Measurements from ENCODE around the gene UCKL1.
"Not testable (repeated sequence)": the region's sequence is repeated elsewhere in the genome, so short reads cannot be mapped to it uniquely, and the experiment has no call there.

The UCKL1 gene

GRCh38 chr20:63924241-63924640, 32.0 kb downstream of the UCKL1 start:
- H3K4me3 ChIP-seq (ENCODE audit: low read length), result no peak overlapping the region
- no peak for DNase-seq (ENCODE audit: low read depth)
- TF ChIP-seq CTCF (conservative IDR thresholded peaks at IDR 0.05; ENCODE audit: low read depth, low read length), result no peak

- H3K4me3 ChIP-seq (ENCODE audit: low read length), result no peak overlapping the region
- TF ChIP-seq CTCF (conservative IDR thresholded peaks at IDR 0.05; ENCODE audit: low read depth, low read length), result no peak
- no peak for DNase-seq (ENCODE audit: low read depth)
Measured at GRCh38 chr20:63923651-63924050, 32.6 kb downstream of the UCKL1 start.

- no peak for TF ChIP-seq CTCF (conservative IDR thresholded peaks at IDR 0.05; ENCODE audit: low read depth, low read length)
- DNase-seq (ENCODE audit: low read depth), result no peak
- H3K4me3 ChIP-seq (ENCODE audit: low read length), result no peak overlapping the region
Measured at GRCh38 chr20:63920226-63920625, 36.0 kb downstream of the UCKL1 start.

GRCh38 chr20:63919130-63919529, 37.1 kb downstream of the UCKL1 start:
- no peak for TF ChIP-seq CTCF (conservative IDR thresholded peaks at IDR 0.05; ENCODE audit: low read depth, low read length)
- no peak for DNase-seq (ENCODE audit: low read depth)
- no peak overlapping the region for H3K4me3 ChIP-seq (ENCODE audit: low read length)

DNA sequence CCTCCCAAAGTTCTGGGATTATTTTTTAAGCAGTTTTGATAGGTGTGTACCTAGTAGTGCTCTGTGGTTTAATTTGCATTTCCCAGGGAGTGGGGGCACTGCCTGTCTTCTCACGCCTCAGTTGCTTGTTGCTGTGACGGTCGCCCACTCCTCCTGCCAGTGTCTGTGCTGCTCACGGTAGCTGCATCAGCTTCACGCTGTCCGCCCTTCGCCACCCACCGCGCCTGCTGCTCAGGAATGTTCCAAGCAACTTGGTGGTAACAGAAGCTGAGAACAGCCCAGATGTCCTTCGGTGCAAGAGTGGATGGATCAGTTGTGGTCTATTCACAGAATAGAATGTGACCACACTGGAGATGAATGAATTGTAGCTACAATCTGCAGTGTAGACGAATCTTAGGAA, 38.4 kb downstream of the UCKL1 start:
- H3K4me3 ChIP-seq (ENCODE audit: low read length), result no peak overlapping the region
- DNase-seq (ENCODE audit: low read depth), result no peak
- no peak for TF ChIP-seq CTCF (conservative IDR thresholded peaks at IDR 0.05; ENCODE audit: low read depth, low read length)

GRCh38 chr20:63916371-63916939, 39.8 kb downstream of the UCKL1 start:
- not testable (repeated sequence) for H3K4me3 ChIP-seq (ENCODE audit: low read length); DNase-seq (ENCODE audit: low read depth)

DNA sequence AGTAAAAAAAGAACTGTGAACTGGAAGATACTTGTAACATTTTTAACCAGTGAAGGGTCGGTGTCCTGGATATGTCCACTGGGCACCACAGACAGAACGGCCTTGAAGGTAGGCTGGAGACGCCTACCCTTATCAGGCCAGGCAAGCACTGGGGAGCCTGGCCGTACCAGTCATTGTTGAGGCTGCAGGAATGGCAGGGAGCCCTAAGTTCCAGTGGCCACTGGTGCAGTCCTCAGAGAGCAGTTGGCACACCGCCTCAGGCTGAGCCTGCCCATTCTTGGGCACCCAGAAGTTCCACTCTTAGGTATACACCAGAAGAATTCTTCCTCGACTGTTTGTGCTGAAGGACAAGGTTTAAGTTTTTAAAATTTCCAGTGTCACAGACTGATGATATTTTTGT, 40.7 kb downstream of the UCKL1 start:
- DNase-seq (ENCODE audit: low read depth), result no peak
- no peak for TF ChIP-seq CTCF (conservative IDR thresholded peaks at IDR 0.05; ENCODE audit: low read depth, low read length)
- no peak overlapping the region for H3K4me3 ChIP-seq (ENCODE audit: low read length)

DNA sequence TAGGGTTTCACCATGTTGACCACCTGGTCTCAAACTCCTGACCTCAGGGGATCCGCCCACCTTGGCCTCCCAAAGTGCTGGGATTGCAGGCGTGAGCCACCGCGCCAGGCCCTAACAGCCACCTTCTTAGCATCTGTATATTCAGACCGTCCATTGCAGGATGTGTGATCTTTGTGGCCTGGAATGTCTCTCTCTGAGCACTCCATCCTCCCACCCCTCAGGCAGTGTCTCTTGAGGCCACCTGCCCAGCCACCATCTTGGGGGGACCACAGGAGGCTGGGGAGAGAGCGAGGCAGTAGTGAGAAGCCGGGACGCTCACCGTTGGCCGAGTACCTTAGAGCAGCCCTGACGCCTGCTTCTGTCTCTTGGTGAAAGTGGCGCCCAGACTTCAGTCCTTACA, 42.4 kb downstream of the UCKL1 start:
- no peak for TF ChIP-seq CTCF (conservative IDR thresholded peaks at IDR 0.05; ENCODE audit: low read depth, low read length)
- no peak for DNase-seq (ENCODE audit: low read depth)
- H3K4me3 ChIP-seq (ENCODE audit: low read length), result no peak overlapping the region
